ENCODE data around the gene SAXO1.
"Not testable (repeated sequence)": the region's sequence is repeated elsewhere in the genome, so short reads cannot be mapped to it uniquely, and the experiment has no call there.

The SAXO1 gene

GRCh38 chr9:18999173-18999785 lies 33.7 kb downstream of the SAXO1 start:
- DNase-seq = no peak

GRCh38 chr9:18997151-18997550 lies 35.9 kb downstream of the SAXO1 start:
- no peak for DNase-seq

GRCh38 chr9:18996211-18996610 lies 36.8 kb downstream of the SAXO1 start:
- no peak for DNase-seq

GRCh38 chr9:18994263-18994916 lies 38.6 kb downstream of the SAXO1 start:
- DNase-seq = no peak

GRCh38 chr9:18991197-18991596 lies 41.8 kb downstream of the SAXO1 start:
- not testable (repeated sequence) for DNase-seq

- no peak for DNase-seq
These were observed 42.5 kb downstream of the SAXO1 start for GRCh38 chr9:18990494-18990893.

GRCh38 chr9:18989865-18990264 lies 43.1 kb downstream of the SAXO1 start:
- DNase-seq = no peak

GRCh38 chr9:18989097-18989496 lies 43.9 kb downstream of the SAXO1 start:
- DNase-seq = no peak

GRCh38 chr9:18988003-18988402 lies 45.0 kb downstream of the SAXO1 start:
- DNase-seq = no peak

GRCh38 chr9:18985996-18986395 lies 47.0 kb downstream of the SAXO1 start:
- no peak for DNase-seq

GRCh38 chr9:18985464-18985951 lies 47.5 kb downstream of the SAXO1 start:
- DNase-seq = no peak

GRCh38 chr9:18982262-18982620 lies 50.8 kb downstream of the SAXO1 start:
- no peak for DNase-seq

GRCh38 chr9:18981476-18982261 lies 51.3 kb downstream of the SAXO1 start:
- DNase-seq = no peak

- DNase-seq = no peak
These were observed 52.8 kb downstream of the SAXO1 start for GRCh38 chr9:18980189-18980588.

GRCh38 chr9:18979367-18979766 lies 53.6 kb downstream of the SAXO1 start:
- no peak for DNase-seq

GRCh38 chr9:18978188-18978587 lies 54.8 kb downstream of the SAXO1 start:
- no peak for DNase-seq

- DNase-seq = no peak
These were observed 56.1 kb downstream of the SAXO1 start for GRCh38 chr9:18976709-18977531.

GRCh38 chr9:18976221-18976708 lies 56.7 kb downstream of the SAXO1 start:
- no peak for DNase-seq

GRCh38 chr9:18973348-18973747 lies 59.7 kb downstream of the SAXO1 start:
- no peak for DNase-seq

GRCh38 chr9:18972675-18973074 lies 60.3 kb downstream of the SAXO1 start:
- DNase-seq = no peak

GRCh38 chr9:18971909-18972308 lies 61.1 kb downstream of the SAXO1 start:
- no peak for DNase-seq

- no peak for DNase-seq
These were observed 61.6 kb downstream of the SAXO1 start for GRCh38 chr9:18971404-18971803.

- DNase-seq = no peak
These were observed 62.6 kb downstream of the SAXO1 start for GRCh38 chr9:18970393-18970792.

Measured in activated naive CD4-positive, alpha-beta T cell treated with anti-CD3 and anti-CD28 coated beads, Interleukin-2, amount 50 U/mL, for 16 hours (primary cell).